ENCODE results near the gene SLC8A2.
"Not testable (repeated sequence)": the region's sequence is repeated elsewhere in the genome, so short reads cannot be mapped to it uniquely, and the experiment has no call there.

DNA sequence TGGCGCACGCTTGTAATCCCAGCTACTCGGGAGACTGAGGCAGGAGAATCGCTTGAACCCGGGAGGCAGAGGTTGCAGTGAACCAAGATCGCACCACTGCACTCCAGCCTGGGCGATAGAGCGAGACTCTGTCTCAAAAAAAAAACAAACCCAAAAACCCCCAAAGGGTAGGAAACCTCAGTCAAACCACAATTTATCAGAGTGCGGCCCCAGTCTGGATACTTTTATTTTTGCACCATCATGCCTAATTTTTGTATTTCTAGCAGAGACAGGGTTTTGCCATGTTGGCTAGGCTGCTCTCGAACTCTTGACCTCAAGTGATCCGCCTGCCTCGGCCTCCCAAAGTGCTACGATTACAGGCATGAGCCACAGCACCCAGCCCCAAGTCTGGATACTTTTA lies 14.5 kb upstream of the SLC8A2 start:
- TF ChIP-seq, protein P1, sequence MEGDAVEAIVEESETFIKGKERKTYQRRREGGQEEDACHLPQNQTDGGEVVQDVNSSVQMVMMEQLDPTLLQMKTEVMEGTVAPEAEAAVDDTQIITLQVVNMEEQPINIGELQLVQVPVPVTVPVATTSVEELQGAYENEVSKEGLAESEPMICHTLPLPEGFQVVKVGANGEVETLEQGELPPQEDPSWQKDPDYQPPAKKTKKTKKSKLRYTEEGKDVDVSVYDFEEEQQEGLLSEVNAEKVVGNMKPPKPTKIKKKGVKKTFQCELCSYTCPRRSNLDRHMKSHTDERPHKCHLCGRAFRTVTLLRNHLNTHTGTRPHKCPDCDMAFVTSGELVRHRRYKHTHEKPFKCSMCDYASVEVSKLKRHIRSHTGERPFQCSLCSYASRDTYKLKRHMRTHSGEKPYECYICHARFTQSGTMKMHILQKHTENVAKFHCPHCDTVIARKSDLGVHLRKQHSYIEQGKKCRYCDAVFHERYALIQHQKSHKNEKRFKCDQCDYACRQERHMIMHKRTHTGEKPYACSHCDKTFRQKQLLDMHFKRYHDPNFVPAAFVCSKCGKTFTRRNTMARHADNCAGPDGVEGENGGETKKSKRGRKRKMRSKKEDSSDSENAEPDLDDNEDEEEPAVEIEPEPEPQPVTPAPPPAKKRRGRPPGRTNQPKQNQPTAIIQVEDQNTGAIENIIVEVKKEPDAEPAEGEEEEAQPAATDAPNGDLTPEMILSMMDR (IDR thresholded peaks at IDR 0.05), result not testable (repeated sequence)
- not testable (repeated sequence) for TF ChIP-seq POLR2A (IDR thresholded peaks at IDR 0.05)

Measured in ovary (tissue), 3 donors.